COLO829 (cell line): ENCODE results near the gene RAB7B.

Experiments used
- DNase-seq: peaks from one replicate; pipeline ENCODE4 v3.0.0; 2012; ENCODE audit warnings: low spot score

The RAB7B gene

DNA sequence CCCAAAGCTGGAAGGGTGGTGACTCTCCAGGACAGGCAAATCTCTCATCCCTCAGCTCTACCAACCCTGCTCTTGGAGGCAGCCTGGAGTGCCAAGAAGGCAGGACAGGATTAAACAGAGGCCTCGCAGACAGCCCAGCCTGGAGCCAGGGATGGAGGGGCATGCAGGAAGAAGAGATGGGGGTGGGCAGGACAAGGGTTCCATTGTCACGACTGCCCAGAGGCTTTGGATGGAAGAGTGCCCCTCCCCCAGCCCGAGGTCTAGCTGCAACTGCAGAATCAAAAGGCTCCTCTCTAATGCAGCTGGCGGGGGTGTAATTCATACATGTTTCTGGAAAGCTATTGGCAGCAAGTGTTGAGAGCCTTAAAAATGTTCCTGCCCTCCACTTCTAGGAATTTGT lies 8.8 kb downstream of the RAB7B start:
- DNase-seq, result peak; percentile 98

DNA sequence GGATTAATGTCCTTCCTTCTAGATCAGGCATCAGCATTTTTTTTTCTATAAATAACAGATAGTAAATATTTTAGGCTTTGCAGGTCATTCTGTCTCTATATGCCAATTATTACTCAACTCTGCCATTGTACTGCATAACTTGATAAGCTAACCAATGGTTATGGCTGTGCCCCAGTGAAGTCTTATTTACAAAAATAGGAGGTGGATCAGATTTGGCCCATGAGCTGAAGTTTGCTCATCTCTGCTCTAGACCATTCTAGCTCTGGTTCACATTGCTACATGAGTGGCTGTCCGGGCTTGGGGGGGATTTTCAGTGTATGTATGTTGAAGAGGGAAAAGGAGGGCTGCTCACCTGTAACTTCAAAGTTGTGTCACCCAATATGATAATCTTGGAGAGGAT lies 10.1 kb downstream of the RAB7B start:
- no peak for DNase-seq

DNA sequence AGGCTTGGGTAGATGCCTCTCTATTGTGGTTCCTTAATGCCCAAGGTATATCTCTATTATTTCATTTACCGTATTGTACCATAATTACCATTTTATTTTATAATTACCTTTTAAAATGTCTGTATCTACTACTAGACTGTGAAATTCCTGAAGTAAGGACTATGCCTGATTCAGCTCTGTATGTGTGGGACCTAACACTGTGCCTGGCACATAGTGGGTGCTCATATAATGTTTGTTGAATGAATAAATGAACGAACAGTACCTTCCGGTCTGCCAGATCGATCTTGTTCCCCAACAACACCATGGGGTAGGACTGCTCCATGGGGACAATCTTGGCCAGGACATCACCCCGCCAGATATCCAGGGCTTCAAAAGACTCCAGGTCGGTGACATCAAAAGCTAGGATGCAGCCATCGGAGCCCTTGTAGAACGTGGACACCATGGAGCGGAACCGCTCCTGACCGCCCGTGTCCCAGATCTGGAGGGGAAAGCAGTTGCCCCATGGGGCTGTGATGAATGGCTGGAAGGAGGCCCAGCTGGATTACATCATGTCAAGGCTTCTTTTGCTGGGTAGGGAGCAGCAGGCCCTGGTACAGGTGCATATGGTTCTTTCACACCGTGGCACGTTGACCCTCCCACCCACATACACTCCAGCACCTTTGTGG lies 10.8 kb downstream of the RAB7B start:
- no peak for DNase-seq

DNA sequence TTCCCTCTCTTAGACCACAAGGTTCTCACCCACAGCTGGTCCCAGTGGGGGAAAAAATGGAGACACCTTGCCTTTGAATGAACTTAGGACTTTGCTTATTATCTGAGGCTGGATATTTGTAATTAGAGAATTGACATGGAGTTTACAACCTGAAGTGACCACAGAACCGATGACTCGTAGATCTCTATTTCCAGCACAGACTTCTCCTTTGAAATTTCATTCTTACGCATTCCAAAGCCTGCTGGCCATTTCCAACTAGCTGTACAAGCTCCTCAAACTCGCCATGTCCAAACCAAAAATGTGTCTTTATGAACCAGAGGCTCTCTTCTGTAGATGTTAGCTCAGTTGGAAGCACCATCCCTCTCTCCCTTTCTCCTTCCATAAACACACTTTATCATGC lies 12.0 kb downstream of the RAB7B start:
- peak; percentile 71 for DNase-seq

DNA sequence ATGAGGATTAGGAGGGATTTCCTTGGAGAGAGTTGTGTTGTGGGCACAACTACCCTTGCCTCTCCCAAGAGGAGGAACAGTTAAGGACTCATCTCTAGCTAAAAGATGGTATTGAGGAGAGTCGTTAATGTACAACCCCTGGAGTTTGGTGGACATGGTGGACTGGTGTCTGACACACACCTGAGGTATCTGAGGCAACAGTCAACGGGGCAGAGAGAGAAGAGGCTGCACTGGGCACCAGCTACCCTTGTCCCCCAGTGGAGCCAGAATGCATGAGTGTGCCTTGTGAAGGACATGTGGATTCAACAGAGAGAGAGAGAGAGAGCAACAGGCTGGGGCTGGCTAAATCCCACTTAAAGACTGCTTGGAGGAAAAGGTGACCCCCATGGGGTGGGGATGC lies 13.0 kb downstream of the RAB7B start:
- DNase-seq, result no peak

DNA sequence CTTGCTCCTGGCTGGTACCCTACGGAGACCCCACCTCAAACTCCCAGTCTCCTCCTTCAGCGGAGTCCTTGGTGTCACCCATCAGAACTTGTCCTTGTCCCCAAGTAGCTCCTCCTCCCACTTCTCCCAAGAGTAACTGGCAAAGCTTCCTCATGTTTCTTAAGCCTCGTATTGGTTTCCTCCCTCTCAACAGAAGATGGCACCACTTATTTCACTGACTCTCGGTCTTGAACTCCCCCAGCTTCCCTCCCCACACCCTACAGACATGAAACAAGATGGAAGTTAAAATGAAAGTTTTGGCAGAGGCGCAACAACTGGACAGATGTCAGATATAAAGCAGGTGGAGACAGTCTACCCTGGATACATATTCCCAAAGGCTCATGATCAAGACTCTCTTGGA lies 13.4 kb downstream of the RAB7B start:
- no peak for DNase-seq

DNA sequence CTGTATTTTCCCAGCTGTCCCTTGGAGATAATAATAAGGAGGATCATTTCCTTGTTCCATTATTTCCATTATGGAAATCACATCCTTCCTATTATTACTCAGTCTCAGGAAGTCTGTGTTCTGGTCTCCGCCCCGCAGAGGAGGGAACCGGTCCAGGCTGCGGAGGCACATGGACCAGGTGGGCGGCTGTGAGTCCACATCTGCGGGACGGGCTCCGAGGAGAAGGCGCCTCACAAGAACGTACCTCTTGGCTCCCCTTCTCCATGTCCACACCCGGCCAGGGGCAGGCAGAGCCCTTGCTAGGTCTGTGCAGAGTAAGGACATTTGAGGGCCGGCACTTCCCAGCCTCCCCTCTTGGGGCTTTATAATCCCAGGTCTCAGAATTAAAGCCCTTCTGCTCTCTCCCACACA lies 14.6 kb downstream of the RAB7B start:
- no peak for DNase-seq

DNA sequence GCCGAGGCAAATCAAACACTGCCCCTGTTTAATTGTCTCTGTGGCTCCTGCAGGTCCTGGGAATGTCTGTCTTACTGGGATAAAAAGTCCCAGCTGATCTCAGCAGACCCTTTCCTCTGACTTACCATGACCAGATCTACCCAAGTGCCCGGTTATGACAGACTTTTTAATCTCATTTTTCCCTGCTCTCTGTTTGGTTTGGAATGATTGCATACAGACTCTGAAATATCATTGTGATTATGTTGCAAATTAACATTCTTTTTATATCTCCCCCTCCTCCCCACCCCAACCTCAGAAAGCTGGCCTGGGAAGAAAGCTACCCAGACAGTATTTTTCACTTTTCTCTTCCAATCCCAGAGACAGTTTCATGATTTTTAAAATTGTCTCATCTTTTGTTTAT lies 16.3 kb downstream of the RAB7B start:
- DNase-seq, result no peak

DNA sequence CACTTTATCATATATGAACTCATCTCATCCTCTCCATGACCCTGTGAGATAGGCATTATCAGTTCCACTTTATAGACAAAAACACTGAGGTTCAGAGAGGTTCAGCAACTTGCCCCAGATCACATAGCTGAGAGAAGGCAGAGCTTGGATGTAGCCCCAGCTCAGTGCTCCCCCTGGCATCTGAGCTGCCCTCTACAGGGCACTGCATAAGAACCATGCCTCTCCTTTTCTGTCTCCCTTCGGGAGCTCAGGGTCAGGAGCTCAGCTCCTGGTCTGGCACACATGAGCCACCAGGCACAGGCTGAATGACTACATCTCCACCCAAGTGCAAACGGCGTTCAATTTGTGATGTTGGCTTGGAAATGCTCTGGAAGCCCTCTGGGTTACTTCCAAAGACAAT lies 16.9 kb downstream of the RAB7B start:
- DNase-seq, result no peak

DNA sequence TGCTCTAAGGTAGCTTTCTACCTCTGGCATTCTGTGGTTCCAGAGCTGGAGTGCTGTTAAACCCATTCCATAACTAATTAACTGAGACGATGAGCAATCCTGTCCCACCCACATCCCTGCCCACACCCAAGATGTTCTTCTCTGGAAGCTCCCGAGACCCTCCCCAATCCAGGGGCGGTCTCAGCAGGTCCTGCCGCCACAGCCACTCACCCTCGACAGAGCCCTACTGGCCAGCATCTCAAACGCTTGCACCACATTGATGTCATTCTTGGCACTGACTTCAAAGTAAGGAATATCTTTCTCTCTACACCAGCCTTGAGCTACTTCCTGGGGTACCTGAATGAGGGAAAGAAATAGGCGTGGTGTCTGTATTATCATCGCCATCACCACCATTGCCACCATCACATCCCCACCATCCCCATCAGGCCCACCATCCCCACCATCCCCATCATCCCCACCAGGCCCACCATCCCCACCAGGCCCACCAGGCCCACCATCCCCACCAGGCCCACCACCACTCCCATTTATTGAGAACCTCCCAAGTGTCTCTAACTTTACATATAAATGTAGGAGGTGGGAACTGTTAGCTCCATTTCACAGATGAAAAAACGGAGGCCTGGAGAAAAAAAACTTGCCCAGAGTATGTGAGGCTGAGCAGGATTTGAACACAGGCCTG lies 17.7 kb downstream of the RAB7B start:
- no peak for DNase-seq

DNA sequence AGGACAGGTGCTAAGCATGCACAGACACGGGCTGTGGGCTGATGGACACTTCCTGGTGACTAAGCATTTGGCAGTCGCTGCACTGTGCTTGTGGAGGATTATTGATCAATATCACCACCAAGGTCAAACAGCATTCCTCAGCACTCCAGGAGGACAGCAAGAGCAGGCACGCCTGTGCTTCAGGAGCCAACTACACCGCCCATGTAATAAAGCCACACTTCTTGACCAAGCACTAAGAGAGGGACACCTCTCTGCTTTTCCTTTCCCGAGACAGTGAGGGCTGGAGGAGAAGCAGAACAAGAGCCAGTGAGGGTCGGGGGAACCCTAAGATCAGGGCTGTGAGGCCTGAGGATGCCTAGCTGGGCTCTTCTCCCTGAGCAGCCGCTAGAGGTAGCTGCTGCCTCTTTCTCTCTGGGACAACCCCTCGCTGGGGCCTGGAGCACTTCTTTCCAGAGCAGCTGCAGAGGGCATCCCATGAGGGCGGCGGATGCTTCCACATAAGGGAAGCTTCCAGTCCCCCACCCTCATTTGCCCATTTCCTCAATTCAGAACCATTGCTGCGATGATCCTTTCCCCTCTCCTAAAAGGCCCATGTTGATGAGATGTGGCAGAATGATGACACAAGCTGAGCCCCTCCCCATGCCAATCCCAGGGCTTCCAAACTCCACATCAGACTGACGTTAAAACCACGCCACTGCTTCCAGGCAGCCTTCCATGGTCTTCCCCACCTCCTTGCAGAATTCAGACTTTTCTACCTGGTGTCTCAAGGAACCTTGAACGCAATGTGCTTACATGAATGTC lies 19.1 kb downstream of the RAB7B start:
- DNase-seq, result no peak

DNA sequence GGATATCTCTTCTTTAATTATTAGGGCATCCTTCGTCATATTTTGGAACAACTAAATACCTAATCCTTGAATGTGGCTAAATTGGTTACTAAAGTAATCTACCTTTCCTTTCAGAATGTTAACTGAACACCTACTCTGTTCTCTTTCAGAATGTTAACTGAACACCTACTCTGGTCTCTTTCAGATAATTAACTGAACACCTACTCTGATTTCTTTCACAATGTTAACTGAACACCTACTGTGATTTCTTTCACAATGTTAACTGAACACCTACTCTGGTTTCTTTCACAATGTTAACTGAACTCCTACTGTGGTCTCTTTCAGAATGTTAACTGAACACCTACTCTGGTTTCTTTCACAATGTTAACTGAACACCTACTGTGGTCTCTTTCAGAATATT lies 21.9 kb downstream of the RAB7B start:
- DNase-seq, result no peak

DNA sequence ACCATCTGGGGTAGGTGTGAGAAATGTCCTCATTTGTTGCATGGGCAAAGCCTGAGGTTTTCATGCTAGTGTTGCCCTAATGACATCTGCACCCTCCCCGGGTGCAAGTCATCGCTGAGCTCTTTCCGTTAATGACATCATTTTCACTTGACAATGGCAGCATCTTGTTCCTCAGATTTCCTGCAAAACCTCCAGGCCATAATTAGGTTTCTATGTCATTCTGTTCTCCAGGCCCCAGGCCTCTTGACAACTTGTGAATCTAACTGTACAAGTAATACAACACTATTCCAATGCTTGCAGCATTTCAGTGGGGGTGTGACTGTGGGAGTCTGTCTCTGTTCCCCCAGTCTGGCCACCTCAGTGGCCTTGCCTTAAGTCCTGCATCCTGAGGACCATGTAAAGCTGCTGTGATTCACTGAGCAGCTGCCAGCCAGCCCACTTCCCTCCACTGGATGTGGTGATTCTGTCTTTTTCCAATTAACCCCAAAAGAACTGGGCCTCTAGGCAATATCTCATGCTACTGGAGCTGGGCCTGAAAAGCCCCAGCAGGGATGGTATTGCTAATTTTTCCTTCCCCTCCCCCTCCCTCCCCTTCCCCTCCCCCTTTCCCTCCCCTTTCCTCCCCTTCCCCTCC lies 22.8 kb downstream of the RAB7B start:
- no peak for DNase-seq

DNA sequence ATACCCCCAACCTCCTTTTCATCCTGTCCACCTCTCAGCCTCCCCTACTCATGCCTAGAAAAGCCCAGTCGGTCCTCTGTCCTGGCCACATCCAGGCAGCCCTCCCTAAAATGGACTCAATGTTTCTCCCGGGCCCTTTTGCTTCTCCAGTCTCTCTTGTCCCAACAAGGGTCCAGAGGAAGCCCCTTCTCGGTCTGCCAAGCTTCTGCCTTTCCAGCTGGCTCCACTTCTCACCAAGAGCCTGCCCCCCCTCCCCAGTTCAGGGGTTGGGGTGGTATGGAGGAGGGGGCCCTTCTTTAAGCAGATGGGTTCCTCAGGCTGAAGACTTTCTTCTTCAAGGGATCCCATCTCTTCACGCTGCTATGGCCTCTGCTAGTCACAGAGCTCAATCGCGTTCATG lies 23.9 kb downstream of the RAB7B start:
- no peak for DNase-seq

DNA sequence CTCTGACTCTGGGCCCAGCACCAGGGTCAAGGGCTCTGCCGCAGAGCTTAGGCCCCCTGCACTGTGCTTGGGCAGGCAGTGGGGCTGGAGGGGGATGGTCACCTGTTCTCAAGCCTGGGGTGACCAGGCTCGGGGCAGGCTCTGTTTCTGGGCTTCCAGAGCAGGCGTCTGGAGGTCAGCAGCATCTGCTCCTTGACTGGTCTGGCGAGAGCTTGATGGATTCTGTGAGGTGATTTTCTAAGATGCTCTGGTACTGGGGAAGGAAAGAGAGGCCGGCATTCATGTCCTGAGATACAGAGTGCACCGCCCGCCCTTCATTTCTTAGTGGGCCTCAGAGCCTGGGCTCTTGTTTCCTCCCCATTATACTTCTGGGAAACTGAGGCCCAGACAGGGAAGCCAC lies 24.5 kb downstream of the RAB7B start:
- DNase-seq, result no peak

DNA sequence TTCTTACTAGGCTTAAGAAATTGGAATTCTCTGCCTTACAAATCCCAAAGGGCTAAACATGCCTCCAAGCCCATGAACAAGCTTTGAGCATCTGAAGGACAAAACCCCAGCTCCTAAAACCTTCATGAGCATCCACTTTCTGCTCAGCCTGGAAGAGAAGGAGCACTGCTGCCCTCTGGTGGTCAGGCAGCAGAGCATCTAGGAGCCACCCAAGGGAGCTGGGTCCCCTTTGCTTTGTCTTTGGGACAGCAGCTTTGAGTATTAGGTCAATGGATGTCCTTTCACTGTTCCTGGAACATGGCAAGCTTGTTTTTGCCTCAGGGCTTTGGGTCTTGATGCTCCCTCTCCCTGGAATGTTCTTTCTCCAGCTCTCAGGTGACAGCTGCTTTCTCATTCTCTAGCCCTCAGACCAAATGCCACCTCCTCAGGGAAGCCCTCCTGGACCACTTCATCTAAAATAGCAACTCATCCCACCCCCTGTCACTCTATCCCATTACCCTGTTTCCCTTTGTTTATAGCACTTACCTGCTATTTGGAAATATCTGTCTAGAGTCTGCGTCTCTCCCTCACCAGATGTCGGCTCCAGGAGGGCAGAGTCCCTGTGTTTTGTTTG lies 25.7 kb downstream of the RAB7B start:
- DNase-seq, result peak; percentile 69

DNA sequence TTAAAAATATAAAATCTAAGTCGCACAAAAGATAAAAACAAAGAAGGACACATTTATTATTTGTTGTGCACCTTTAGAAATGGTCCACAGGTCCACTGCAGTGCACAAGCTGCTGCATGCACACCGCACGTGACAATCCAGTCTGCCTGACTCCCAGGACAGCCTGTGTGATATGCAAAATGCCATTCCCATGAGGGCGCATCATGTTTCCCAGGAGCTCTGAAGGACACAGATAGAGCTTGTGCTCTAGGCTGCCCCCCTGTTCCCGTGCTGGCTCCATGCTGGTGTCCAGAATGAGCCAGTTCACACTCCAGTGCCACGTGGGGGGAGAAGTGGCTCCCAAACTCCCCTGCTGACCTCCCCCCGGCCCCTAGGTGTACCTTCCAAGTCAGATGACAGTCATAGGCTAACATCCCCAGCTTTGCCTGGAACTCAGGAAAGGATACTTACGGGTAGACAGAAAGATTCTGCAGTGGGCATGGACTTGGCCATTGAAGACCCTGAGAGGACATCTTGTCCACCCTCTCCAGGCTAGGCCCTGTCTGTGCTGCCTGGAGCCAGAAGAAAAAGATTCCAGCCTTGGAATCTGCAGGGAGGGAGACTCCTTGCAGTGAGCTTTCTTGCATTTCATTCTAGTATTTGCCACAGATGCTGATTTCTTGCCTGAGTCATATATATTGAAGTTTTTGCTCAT lies 26.3 kb downstream of the RAB7B start:
- DNase-seq, result no peak

DNA sequence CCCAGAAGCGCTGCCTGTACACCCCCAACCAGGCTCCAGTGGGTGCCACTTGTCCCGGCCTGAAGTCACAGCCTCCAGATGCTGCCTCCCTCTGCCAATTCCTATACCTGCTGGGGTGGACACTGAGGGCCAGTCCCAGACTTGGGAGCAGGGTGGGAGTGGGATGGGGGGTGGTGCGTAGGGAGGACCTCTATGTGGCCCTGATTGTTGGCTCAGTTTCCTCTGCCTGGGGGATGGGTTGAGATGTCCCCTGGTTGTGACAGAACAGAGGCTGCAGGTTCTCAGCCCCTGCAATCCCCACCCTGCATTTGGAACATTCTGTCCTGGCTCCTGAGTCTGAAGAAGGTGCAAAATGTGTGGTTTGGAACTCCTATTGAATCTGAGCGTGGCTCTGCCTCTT lies 27.2 kb downstream of the RAB7B start:
- no peak for DNase-seq

DNA sequence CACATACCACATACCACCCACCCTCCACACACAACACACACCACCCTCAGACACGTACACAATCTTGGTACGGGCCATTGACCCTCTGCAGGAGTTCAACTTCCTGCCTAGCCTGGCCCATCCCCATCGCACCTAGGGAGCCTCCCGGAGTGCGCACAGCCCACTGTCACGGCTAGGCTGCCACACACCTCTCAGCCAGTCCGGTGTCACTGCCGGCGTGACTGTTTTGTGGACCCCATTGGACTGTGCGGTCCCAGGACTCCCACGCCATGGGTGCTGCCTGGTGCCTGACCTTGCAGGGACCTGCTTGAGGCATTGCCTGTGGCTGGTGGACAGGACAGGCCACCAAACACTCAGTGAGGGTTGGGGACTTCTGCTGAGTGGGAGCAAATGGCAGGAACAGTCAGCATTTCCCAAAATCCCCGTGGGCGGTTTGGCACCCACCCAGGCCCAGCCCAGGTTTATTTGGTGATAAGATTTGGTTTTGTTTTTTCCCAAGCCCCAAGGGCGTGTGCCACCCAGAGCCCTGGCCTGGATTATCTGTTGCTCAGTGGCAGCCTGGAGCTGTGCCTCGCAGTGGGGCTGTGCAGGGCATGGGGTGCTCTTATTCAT lies 27.7 kb downstream of the RAB7B start:
- DNase-seq, result no peak

DNA sequence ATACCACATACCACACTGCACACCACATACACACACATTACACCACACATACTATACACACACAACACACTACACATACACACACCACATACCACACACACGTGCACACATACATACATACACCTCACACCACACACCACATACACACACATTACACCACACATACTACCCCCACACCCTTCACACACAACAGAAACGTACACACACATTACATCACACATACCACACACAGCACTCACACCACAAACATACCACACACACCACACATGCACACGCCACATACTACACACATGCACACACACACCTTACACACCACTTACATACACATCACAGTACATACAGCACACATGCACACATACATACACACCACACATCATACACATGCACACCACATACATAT lies 28.5 kb downstream of the RAB7B start:
- DNase-seq, result no peak
